Measurements from ENCODE around the gene MTREX. TPM values are rescaled to one million over a fixed set of nuclear protein-coding genes. Genes with fewer than 3 reads are reported as not detected.

MTREX gene
- polyA plus RNA-seq, 1 donor (not counting 4 experiments of a cell fraction or from before 2014, with no cell fraction given): 71.4 TPM

- H3K27me3 ChIP-seq (ENCODE audit: control insufficient read depth, extremely low read depth, insufficient read depth, low read length): no peaks in the 10 kb centered on the region
- peaks cover 0 to 8% of the 10 kb centered on the region in 2 experiments for H3K36me3 ChIP-seq (ENCODE audit: control insufficient read depth in 2 of 2, extremely low read depth in 1 of 2, insufficient read depth in 2 of 2, low read length in 2 of 2)
- H3K9ac ChIP-seq (ENCODE audit: control insufficient read depth, extremely low read depth, insufficient read depth, low read length): no peak overlapping the region
- no peak overlapping the region for H3K27ac ChIP-seq (ENCODE audit: control insufficient read depth, insufficient read depth, low read length)
- no peaks in the 10 kb centered on the region for H3K4me1 ChIP-seq (ENCODE audit: control insufficient read depth, extremely low read depth, insufficient read depth, low read length)
- no peaks in the 10 kb centered on the region for H4K20me1 ChIP-seq (ENCODE audit: control insufficient read depth, extremely low read depth, insufficient read depth, low read length)
- FAIRE-seq (no peak), DNase-seq (ENCODE audit: low read depth, low spot score) (no peak)
- no peak overlapping the region for H3K4me2 ChIP-seq (ENCODE audit: control insufficient read depth, extremely low read depth, insufficient read depth, low read depth, low read length)
- H3K9me3 ChIP-seq (ENCODE audit: control insufficient read depth, low read depth, low read length): no peaks in the 10 kb centered on the region
- TF ChIP-seq CTCF (optimal IDR thresholded peaks at IDR 0.05 in 1 of 3, IDR thresholded peaks at IDR 0.05 in 1 of 3, conservative IDR thresholded peaks at IDR 0.05 in 1 of 3; ENCODE audit: extremely low read depth in 1 of 3, insufficient read depth in 2 of 3, low read length in 3 of 3) (no peak), EZH2 (IDR thresholded peaks at IDR 0.05; ENCODE audit: low read length) (no peak)
- no peak overlapping the region for H2AFZ ChIP-seq (ENCODE audit: control insufficient read depth, low read length)
- dilution Hi-C loops (cut with MboI; ENCODE audit: extremely low pct_ligation_motif_present, low sequenced_read_pairs): no loop called here
- peaks cover 30% of the 10 kb centered on the region for H3K79me2 ChIP-seq (ENCODE audit: control insufficient read depth, insufficient read depth, low read length)
- no peak overlapping the region for H3K4me3 ChIP-seq (ENCODE audit: control insufficient read depth in 2 of 3, extremely low read depth in 1 of 3, insufficient read depth in 2 of 3, low read depth in 1 of 3, low read length in 3 of 3)
- no peaks in the 10 kb centered on the region for H3K9me1 ChIP-seq (ENCODE audit: control insufficient read depth, extremely low read depth, insufficient read depth, low read length)
Measured at GRCh38 chr5:55338092-55338613, 30.4 kb downstream of the MTREX start.

- H3K27me3 ChIP-seq (ENCODE audit: control insufficient read depth, extremely low read depth, insufficient read depth, low read length): no peaks in the 10 kb centered on the region
- no peak for DNase-seq (ENCODE audit: low read depth, low spot score)
- H3K9ac ChIP-seq (ENCODE audit: control insufficient read depth, extremely low read depth, insufficient read depth, low read length): no peak overlapping the region
- H3K27ac ChIP-seq (ENCODE audit: control insufficient read depth, insufficient read depth, low read length): no peak overlapping the region
- H3K79me2 ChIP-seq (ENCODE audit: control insufficient read depth, insufficient read depth, low read length): peaks cover 29% of the 10 kb centered on the region
- H3K4me3 ChIP-seq (ENCODE audit: control insufficient read depth in 2 of 3, extremely low read depth in 1 of 3, insufficient read depth in 2 of 3, low read depth in 1 of 3, low read length in 3 of 3): no peak overlapping the region
- peaks cover 0 to 7% of the 10 kb centered on the region in 2 experiments for H3K36me3 ChIP-seq (ENCODE audit: control insufficient read depth in 2 of 2, extremely low read depth in 1 of 2, insufficient read depth in 2 of 2, low read length in 2 of 2)
- FAIRE-seq: no peak
- TF ChIP-seq EZH2 (IDR thresholded peaks at IDR 0.05; ENCODE audit: low read length) (no peak), CTCF (optimal IDR thresholded peaks at IDR 0.05 in 1 of 3, IDR thresholded peaks at IDR 0.05 in 1 of 3, conservative IDR thresholded peaks at IDR 0.05 in 1 of 3; ENCODE audit: extremely low read depth in 1 of 3, insufficient read depth in 2 of 3, low read length in 3 of 3) (no peak)
- no peaks in the 10 kb centered on the region for H3K9me1 ChIP-seq (ENCODE audit: control insufficient read depth, extremely low read depth, insufficient read depth, low read length)
- no peaks in the 10 kb centered on the region for H3K4me1 ChIP-seq (ENCODE audit: control insufficient read depth, extremely low read depth, insufficient read depth, low read length)
- H3K9me3 ChIP-seq (ENCODE audit: control insufficient read depth, low read depth, low read length): no peaks in the 10 kb centered on the region
- no peak overlapping the region for H3K4me2 ChIP-seq (ENCODE audit: control insufficient read depth, extremely low read depth, insufficient read depth, low read depth, low read length)
- no peaks in the 10 kb centered on the region for H4K20me1 ChIP-seq (ENCODE audit: control insufficient read depth, extremely low read depth, insufficient read depth, low read length)
- no peak overlapping the region for H2AFZ ChIP-seq (ENCODE audit: control insufficient read depth, low read length)
- dilution Hi-C loops (cut with MboI; ENCODE audit: extremely low pct_ligation_motif_present, low sequenced_read_pairs): no loop called here
Measured at GRCh38 chr5:55338810-55339243, 31.0 kb downstream of the MTREX start.

All from keratinocyte (primary cell).